ENCODE results near the gene KDM4B. TPM values are rescaled to one million over a fixed set of nuclear protein-coding genes. Genes with fewer than 3 reads are reported as not detected.

KDM4B gene
- total RNA-seq, 4 donors from 2014 or later: 18.4 to 94.7 (median 25.6) TPM

DNA sequence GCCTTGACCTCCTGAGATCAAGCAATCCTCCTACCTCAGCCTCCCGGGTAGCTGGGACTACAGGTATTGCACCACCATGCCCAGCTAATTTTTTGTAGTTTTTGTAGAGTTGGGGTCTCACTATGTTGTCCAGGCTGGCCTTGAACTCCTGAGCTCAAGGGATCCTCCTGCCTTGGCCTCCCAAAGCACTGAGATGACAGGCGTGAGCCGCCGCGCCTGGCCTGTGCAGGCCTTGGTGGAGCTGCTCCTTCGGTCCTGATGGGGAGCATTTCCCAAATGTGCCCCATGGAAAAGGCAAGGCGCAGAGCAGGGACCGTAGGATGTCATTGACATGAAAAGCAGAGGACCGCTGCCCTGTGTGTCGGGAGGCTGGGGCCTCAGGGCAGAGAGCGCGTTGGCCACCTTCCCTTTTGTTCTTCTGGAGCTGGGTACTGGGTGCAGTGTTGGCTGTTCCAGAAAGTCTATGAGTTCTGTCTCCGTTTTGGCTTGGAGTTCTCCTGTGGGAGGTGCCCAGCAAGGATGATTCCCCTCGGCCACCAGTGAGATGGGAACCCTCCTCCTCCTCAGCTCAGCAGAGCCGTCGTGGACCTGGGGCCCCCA, 128.5 kb downstream of the KDM4B start:
- Histone ChIP-seq H3K27me3 (no peaks in the 10 kb centered on the region), H3K27ac (no peak overlapping the region), H3K4me1 (peaks cover 0 to 1% of the 10 kb centered on the region in 2 donors), H3K4me3 (no peak overlapping the region), H3K9me3 (peaks cover 0 to 14% of the 10 kb centered on the region in 2 donors), H3K36me3 (no peaks in the 10 kb centered on the region)
- DNase-seq: no peak
- no peak for TF ChIP-seq POLR2A (IDR thresholded peaks at IDR 0.05)
- TF ChIP-seq, protein P1, sequence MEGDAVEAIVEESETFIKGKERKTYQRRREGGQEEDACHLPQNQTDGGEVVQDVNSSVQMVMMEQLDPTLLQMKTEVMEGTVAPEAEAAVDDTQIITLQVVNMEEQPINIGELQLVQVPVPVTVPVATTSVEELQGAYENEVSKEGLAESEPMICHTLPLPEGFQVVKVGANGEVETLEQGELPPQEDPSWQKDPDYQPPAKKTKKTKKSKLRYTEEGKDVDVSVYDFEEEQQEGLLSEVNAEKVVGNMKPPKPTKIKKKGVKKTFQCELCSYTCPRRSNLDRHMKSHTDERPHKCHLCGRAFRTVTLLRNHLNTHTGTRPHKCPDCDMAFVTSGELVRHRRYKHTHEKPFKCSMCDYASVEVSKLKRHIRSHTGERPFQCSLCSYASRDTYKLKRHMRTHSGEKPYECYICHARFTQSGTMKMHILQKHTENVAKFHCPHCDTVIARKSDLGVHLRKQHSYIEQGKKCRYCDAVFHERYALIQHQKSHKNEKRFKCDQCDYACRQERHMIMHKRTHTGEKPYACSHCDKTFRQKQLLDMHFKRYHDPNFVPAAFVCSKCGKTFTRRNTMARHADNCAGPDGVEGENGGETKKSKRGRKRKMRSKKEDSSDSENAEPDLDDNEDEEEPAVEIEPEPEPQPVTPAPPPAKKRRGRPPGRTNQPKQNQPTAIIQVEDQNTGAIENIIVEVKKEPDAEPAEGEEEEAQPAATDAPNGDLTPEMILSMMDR (IDR thresholded peaks at IDR 0.05): no peak
- intact Hi-C loops (cut with DNase I; ENCODE audit: low total_unique reads): no loop called here

DNA sequence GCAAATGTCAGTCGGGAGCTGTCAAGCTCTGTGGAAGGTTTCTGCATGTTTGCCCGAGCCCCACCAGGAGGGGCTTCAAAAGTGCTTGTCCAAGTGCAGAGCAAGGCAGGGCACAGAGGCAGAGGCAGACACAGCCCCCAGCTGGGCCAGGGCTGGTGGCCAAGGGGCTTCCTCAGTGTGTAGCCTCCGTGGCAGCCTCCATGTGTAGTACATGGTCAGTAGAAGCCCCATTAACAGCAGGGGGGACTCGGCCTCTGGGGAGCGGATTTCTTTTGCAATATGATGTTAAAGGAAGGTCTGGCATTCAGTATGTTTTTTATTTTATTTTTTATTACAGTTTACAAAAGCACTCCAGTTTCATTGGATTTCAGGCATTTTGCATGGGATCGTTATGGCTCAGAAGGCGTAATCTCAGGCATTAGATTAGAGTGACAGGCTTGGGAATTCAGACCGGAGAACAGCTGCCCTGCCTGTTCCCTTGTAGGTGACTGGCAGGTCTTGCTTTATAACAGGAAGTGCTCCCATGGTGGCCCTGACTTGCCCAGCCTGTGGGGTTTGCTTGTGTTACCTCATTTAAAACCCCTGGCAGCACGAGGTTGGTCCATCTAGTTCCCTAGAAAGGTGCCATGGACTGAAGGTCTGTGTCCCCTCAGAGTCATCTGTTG, 129.2 kb downstream of the KDM4B start:
- Histone ChIP-seq H3K4me1 (no peaks in the 10 kb centered on the region), H3K27ac (no peak overlapping the region), H3K36me3 (no peaks in the 10 kb centered on the region), H3K9me3 (peaks cover 0 to 14% of the 10 kb centered on the region in 2 donors), H3K4me3 (no peak overlapping the region), H3K27me3 (no peaks in the 10 kb centered on the region)
- intact Hi-C loops (cut with DNase I; ENCODE audit: low total_unique reads): no loop called here
- TF ChIP-seq, protein P1 (IDR thresholded peaks at IDR 0.05): no peak
- no peak for TF ChIP-seq POLR2A (IDR thresholded peaks at IDR 0.05)
- DNase-seq: no peak

DNA sequence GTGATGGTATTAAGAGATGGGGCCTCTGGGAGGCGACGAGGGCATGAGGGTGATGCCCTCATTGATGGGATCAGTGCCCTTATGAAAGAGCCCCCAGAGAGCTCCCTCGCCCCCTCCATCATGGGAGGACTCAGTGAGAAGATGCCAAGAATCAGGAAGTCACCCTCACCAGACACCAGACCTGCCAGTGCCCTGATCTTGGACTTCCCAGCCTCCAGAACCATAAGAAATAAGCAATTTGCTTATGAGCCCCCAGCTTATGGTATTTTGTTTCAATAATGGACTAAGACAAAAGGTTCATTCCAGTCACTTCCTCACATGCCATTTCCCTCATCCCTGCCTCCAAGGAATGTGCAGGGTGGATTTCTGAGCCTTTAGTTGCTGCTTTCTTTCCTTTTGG, 129.7 kb downstream of the KDM4B start:
- Histone ChIP-seq H3K4me1 (no peaks in the 10 kb centered on the region), H3K27ac (no peak overlapping the region), H3K9me3 (peaks cover 0 to 14% of the 10 kb centered on the region in 2 donors), H3K36me3 (no peaks in the 10 kb centered on the region), H3K27me3 (no peaks in the 10 kb centered on the region), H3K4me3 (no peak overlapping the region)
- DNase-seq: no peak
- intact Hi-C loops (cut with DNase I; ENCODE audit: low total_unique reads): no loop called here
- no peak for TF ChIP-seq POLR2A (IDR thresholded peaks at IDR 0.05)
- TF ChIP-seq, protein P1 (IDR thresholded peaks at IDR 0.05): no peak

DNA sequence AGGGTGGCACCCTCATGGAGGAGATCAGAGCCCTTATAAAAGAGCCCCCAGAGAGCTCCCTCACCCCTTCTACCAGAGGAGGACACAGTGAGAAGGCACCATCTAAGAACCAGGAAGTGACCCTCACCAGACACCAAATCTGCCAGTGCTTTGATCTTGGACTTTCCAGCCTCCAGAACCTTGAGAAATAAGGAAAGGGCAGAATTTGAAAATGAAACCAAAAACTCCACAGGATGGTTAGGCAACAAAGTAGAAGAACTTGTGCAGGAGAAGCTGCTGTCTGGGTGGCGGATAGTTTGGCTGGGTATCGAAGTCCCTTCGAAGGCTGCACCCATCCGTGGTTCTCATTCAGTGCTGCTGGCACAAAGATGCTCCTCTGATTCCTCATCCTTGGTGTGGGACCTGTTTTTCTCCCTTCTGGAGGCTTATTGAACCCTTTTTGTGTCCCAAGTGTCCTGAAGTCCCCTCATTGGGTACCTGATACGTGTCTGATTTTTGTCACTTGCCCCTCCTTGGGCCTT, 130.8 kb downstream of the KDM4B start:
- peaks cover 0 to 14% of the 10 kb centered on the region in 2 donors for H3K9me3 ChIP-seq
- intact Hi-C loops (cut with DNase I; ENCODE audit: low total_unique reads): no loop called here
- no peaks in the 10 kb centered on the region for H3K36me3 ChIP-seq

More for the DNA sequence above, 130.8 kb downstream of the KDM4B start:
- TF ChIP-seq, protein P1 (IDR thresholded peaks at IDR 0.05): no peak
- no peak for TF ChIP-seq POLR2A (IDR thresholded peaks at IDR 0.05)
- no peaks in the 10 kb centered on the region for H3K4me1 ChIP-seq
- H3K4me3 ChIP-seq: no peak overlapping the region
- no peak overlapping the region for H3K27ac ChIP-seq
- no peak for DNase-seq
- no peaks in the 10 kb centered on the region for H3K27me3 ChIP-seq

Data from uterus (tissue), 4 donors.